HG03378 (cell line): ENCODE results near the gene EPHB2.

Source experiments
- ATAC-seq: cut with Tn5 transposase; IDR thresholded peaks from one replicate; pipeline ENCODE4 v1.9.1; 2021; ENCODE audit warnings: mild to moderate bottlenecking, moderate library complexity; ENCODE audit not compliant: unreplicated experiment

EPHB2 gene

DNA sequence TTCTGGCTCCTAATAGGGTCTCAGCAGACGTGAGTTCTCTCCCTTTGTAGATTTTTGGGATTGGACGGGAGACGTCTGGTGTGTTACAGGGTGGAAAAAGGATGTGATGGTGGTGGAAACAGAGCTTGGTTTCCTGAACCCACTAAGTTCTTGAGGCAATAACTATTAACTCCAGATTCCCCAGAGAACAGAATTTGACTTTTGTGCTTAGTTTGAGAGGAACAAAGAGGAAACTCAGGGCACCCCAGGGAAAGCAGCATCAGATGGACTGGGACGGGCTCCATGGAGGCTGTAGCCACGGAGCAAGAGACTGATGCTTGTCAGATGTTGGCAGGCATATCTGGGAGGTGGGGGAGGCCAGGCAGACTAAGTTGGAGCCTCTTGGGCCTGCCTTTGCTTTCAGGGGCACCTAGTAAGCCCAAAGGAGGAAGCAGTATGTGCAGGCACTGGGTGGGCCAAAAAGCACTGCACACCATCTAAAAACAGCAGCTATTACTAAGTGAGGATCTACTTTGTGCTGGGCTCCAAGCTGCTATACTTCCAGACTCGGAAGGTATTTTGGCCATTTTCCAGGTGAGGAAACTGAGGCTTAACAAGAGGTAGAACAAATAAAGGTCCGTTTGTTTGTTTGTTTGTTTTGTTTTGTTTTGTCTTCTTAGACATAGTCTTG is 66.9 kb downstream of the EPHB2 start:
- ATAC-seq = no peak

DNA sequence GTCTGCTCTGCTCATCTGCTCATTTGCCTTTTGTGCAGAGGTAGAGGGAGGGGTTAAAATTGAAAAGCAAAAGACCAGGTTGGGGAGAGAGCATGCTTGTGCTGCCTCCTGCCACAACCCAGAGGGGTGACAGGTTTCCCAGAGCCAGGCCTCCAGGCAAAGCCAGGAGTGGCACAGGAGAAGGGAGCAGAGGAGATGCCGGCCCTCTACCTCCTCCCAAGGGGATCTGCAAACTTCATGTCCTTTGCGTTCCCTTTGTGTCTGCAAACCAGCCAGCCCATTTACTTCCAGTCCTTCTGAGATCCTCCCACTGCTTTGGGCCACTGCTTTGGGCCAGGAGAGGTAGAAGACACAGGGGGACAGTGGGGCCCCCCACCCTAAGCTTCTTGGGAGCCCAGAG is 67.8 kb downstream of the EPHB2 start:
- no peak for ATAC-seq

DNA sequence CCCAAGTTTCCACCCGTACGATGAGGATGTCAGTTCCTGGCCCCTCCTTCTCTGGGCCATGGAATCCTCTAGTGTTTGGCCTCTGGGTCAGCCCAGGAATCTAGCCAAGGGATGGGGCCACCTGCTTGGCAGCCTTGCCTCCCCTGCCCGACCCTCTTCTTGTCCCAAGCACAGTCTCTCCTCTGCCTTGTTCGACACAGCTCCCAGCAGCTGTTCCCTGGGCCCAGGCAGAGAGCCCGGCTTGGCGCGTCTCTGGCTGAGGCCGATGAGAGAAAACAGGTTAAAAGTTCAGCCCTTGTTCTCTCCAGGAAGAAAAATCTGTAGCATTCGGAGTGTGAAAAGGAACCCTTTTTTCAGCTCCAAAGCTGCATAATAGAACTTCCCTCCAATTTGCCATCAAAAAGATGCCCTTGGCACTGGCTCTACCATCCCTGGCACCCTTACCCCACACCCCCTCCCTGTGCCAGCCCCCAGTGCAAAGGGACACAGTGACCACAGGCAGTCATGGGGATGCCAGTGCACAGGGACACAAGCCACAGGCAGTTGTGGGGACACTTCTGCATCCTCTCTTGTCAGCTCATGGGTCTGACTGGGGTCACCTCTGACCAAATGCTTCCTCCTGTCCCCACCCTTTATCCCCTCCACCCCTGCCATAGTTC is 68.4 kb downstream of the EPHB2 start:
- no peak for ATAC-seq

- no peak for ATAC-seq
Observed at GRCh38 chr1:22780696-22781095, 70.1 kb downstream of the EPHB2 start.

DNA sequence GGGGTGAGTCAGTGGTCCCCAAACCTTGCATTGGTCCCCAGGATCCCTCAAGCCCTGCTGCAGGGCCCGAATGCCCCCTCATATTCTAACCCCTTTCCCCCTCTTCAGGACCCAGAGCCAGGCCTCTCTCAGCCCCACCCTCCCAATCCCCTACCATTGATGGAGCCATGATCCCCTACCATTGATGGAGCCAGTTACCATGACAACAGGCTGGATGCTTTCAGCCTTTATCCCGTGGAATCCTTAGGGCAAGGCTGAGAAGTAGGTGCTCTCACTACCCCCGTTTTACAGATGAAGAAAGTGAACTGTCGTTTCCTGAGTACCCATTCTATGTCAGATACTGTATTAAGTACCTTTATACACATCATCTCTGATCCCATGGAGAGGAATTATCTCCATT is 70.8 kb downstream of the EPHB2 start:
- no peak for ATAC-seq

- ATAC-seq = no peak
Observed at GRCh38 chr1:22782406-22782805, 71.8 kb downstream of the EPHB2 start.

DNA sequence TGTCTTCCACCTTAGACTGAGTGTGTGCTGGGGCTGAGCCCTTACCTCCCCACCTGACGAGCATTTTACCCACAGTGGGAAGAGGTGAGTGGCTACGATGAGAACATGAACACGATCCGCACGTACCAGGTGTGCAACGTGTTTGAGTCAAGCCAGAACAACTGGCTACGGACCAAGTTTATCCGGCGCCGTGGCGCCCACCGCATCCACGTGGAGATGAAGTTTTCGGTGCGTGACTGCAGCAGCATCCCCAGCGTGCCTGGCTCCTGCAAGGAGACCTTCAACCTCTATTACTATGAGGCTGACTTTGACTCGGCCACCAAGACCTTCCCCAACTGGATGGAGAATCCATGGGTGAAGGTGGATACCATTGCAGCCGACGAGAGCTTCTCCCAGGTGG is 73.7 kb downstream of the EPHB2 start:
- no peak for ATAC-seq

DNA sequence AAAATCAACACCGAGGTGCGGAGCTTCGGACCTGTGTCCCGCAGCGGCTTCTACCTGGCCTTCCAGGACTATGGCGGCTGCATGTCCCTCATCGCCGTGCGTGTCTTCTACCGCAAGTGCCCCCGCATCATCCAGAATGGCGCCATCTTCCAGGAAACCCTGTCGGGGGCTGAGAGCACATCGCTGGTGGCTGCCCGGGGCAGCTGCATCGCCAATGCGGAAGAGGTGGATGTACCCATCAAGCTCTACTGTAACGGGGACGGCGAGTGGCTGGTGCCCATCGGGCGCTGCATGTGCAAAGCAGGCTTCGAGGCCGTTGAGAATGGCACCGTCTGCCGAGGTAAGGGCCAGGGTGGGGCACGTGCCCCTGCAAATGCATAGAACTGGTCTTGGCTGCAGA is 74.1 kb downstream of the EPHB2 start:
- no peak for ATAC-seq

GRCh38 chr1:22786101-22786500 is 75.5 kb downstream of the EPHB2 start:
- no peak for ATAC-seq

GRCh38 chr1:22786719-22787489 is 76.3 kb downstream of the EPHB2 start:
- ATAC-seq = no peak

DNA sequence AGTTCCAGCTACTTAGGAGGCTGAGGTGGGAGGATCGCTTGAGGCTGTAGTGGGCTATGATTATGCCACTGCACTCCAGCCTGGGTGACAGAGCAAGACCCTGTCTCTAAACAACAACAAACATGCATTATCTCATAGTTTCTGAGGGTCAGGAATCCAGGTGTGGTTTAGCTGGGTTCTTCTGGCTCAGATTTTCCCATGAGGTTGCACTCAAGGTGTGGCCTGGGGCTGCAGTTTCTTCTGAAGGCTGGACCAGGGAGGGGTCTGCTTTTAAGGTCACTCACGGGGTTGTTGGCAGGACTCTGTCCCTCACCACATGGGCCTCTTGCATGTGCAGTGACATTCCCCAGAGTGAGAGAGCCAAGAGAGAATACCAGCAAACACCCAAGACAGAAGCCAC is 77.0 kb downstream of the EPHB2 start:
- ATAC-seq = no peak

DNA sequence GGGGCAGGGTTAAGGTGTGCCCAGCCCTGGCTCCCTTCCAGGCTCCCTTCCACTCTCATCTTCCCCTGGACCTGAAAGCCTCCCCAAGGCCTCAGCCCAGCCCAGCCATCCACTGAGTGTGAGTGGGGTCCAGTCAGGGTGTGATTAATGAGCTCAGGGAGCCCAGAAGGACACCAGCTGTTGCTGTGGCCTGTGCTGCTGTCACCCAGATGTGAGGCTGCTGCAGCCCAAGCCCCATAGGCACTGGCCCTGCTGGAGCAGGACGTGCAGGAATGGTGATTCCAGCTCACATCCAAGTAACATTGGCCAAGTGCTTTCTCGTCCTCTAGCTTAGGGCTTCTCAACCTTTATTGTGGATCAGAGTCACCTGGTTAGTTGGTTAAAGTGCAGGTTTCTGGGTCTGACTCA is 77.6 kb downstream of the EPHB2 start:
- ATAC-seq = no peak

DNA sequence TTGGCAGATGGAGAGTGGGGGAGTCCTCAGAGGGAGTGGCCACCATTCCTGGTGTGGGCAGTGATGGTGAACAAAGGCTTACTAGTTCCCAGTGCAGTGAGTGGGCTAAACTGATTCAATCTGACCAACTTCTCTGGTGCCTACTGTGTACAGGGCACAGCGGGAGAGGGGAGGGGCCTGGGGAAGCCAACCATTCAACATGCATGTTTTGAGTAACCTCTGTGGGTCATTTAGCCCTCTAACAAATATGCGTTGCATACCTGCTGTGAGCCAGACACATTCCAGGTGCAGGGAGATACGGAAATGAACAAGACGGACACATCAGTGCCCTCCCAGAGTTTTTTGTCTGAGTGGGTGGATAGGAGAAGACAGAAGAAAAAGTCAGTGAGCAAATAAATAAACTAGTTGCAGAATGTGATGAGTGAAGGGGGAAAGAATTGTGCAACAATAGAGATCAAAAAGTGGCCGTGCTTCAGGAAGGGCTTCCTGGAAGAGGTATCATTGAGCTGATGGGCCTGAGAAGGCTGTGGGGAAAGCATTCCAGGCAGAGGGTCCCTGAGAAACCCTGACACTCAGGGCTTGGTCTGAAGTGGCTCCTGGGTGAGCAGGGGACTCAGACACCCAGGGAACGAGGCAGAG is 78.8 kb downstream of the EPHB2 start:
- no peak for ATAC-seq

DNA sequence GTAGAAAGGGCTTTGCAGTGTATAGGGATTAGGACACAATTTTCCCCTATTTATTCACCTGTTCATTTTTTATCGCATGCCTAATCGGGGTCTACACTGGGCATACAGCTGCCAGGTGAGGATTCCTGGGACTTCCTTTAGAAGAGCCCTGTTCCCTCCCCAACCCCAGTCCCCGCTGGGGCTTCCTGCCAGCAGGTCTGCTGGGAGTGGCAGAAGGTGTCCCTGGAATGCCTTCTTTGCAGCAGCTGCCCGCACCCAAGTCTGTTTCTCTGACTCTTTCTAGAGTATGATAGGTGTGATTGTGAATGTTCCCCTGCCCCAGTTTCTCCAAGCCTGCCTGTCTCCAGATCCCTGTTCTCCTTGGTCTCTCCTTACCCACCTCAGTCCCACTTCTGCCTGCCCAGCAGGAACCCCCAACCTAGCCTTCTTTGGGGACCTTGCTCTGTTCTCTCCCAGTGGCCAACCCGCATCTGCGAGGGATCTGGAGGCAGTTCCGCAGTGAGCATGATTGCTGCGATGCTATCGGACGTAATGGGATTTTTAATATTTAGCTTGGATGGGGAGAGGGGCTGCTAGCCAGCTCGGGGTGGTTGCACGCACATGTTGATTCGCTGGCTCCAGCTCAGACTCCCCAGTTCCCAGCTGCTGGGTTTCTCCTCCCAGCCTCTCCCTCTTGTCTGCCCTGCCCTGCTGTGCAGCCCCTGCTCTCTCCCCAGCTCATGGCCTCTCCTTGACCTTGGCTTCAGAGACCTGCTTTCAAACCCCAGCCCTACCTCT is 79.8 kb downstream of the EPHB2 start:
- no peak for ATAC-seq

DNA sequence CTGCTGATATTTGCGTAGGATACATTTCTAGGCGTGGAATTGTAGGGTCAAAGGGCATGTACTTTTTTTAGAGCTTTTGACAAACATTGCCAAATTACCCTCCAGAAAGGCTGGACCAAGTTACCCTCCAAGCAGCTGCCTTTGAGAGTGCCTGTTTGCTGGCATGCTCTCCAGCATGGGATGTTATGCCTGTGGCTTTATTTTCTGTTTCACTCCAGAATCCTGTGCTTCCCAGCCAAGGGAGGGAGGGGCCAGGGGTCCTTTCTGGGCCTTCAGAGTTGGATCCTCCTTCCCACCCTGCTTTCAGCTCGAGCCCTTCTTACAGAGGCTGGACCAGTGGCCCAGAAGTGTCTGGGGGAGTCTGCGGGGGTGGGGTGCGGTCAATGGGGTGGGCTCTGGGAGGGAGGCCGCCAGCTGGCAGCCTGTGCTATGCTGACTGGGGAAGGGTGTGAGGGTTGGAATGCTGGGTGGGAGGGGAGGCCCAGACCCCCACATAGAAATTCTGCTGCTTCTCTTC is 81.2 kb downstream of the EPHB2 start:
- ATAC-seq = no peak

- no peak for ATAC-seq
Observed at GRCh38 chr1:22792396-22793160, 81.9 kb downstream of the EPHB2 start.

GRCh38 chr1:22793647-22794046 is 83.0 kb downstream of the EPHB2 start:
- no peak for ATAC-seq

GRCh38 chr1:22794647-22795365 is 84.2 kb downstream of the EPHB2 start:
- no peak for ATAC-seq

DNA sequence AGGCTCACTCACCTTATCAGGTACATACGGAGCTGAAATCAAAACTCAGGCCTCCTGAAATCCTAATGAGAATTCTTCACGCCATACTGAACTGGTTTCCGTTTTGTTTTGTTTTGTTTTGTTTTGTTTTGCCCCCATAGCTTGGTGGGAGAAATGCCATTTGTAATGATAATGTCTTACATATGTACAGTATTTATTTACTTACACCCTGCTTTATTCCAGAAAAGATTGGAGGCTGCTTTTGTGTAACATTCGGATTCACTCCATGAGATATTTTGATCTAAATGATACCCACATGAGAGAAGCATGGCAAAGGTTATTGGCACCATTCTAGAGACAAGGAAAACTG is 84.7 kb downstream of the EPHB2 start:
- ATAC-seq = no peak
